GM10248 (cell line): Measurements from ENCODE around the gene NUDT13.

ENCODE experiments used
- CTCF ChIA-PET: fragments of 300-600 bp; sonication (Branson Sonifier 250); formaldehyde crosslinking; extraction: SDS; loops from one replicate; lab custom pipeline; 2021; ENCODE audit warnings: antibody characterized with exemption; lab: Yijun Ruan, JAX
- POLR2A ChIA-PET: fragments of 350-650 bp; sonication (Branson Sonifier 250); formaldehyde crosslinking; extraction: SDS; loops from one replicate; lab custom pipeline; 2020; ENCODE audit warnings: antibody characterized with exemption; lab: Yijun Ruan, JAX
- DNase-seq: peaks from one replicate; pipeline ENCODE4 v3.0.0; 2012; ENCODE audit errors: extremely low spot score
- CTCF ChIP-seq: IDR thresholded peaks from 2 replicates; pipeline ENCODE4 v1.5.1; 2012; ENCODE audit warnings: mild to moderate bottlenecking, low read depth; ENCODE audit errors: extremely low read depth, missing control alignments, control extremely low read depth

NUDT13 gene

GRCh38 chr10:73152009-73152408 lies 41.8 kb downstream of the NUDT13 start:
- no peak for DNase-seq
- TF ChIP-seq CTCF, result no peak
- ChIA-PET CTCF (interaction anchor here (1.3 to 2.6 kb wide), 3 partner anchors 10 to 55 kb away, joined by 3 to 6 read pairs (median 5); partner anchors contain the start of gene P4HA1), POLR2A (no interaction called here)

- DNase-seq, result no peak
- POLR2A ChIA-PET, result no interaction called here
- TF ChIP-seq CTCF, result no peak
- CTCF ChIA-PET, result interaction anchor here (0.8 to 8.6 kb wide), 6 partner anchors 10 to 60 kb away, joined by 3 to 101 read pairs (median 6); partner anchors contain the start of genes ECD, FAM149B1 and P4HA1
Measured at GRCh38 chr10:73156054-73156453, 45.8 kb downstream of the NUDT13 start.

- POLR2A ChIA-PET, result interaction anchor here (1.6 kb wide), 1 partner anchor 9 kb away, joined by 3 read pairs; the partner anchor contains the start of genes ECD and FAM149B1
- DNase-seq, result peak; percentile 60
- CTCF ChIA-PET, result interaction anchor here (0.7 to 8.6 kb wide), 19 partner anchors 11 to 800 kb away, joined by 3 to 101 read pairs (median 6); partner anchors contain the start of genes ECD, FAM149B1, NUDT13 and P4HA1
Measured at GRCh38 chr10:73159038-73159648, 48.9 kb downstream of the NUDT13 start.

GRCh38 chr10:73161079-73161478 lies 50.8 kb downstream of the NUDT13 start:
- POLR2A ChIA-PET, result no interaction called here
- DNase-seq, result no peak
- CTCF ChIA-PET, result interaction anchor here (1.3 to 8.6 kb wide), 4 partner anchors 16 to 76 kb away, joined by 3 to 101 read pairs (median 18); partner anchors contain the start of gene P4HA1
- TF ChIP-seq CTCF, result no peak

More at GRCh38 chr10:73159038-73159648, 48.9 kb downstream of the NUDT13 start:
- peak; percentile 66 for TF ChIP-seq CTCF

- DNase-seq, result no peak
- CTCF ChIA-PET, result interaction anchor here (1.7 to 8.6 kb wide), 3 partner anchors 10 to 66 kb away, joined by 3 to 101 read pairs (median 6); partner anchors contain the start of gene P4HA1
- POLR2A ChIA-PET, result no interaction called here
Measured at GRCh38 chr10:73161662-73162061, 51.4 kb downstream of the NUDT13 start.

More at GRCh38 chr10:73161662-73162061, 51.4 kb downstream of the NUDT13 start:
- TF ChIP-seq CTCF, result no peak
